ENCODE measurements around the gene RIOX2.

Gene RIOX2

GRCh38 chr3:97990624-97991292 lies 18.5 kb upstream of the RIOX2 start:
- no peak for DNase-seq (ENCODE audit: low read depth)

- DNase-seq (ENCODE audit: low read depth): no peak
These were observed 16.7 kb upstream of the RIOX2 start for GRCh38 chr3:97988784-97989568.

- no peak for DNase-seq (ENCODE audit: low read depth)
These were observed 15.1 kb upstream of the RIOX2 start for GRCh38 chr3:97987306-97987705.

- DNase-seq (ENCODE audit: low read depth): no peak
These were observed 11.8 kb upstream of the RIOX2 start for GRCh38 chr3:97983933-97984491.

GRCh38 chr3:97981886-97982285 lies 9.7 kb upstream of the RIOX2 start:
- DNase-seq (ENCODE audit: low read depth): no peak

- no peak for DNase-seq (ENCODE audit: low read depth)
These were observed 7.4 kb upstream of the RIOX2 start for GRCh38 chr3:97979610-97980009.

GRCh38 chr3:97975466-97975865 lies 3.2 kb upstream of the RIOX2 start:
- no peak for DNase-seq (ENCODE audit: low read depth)

GRCh38 chr3:97974996-97975395 lies 2.8 kb upstream of the RIOX2 start:
- DNase-seq (ENCODE audit: low read depth): no peak

- no peak for DNase-seq (ENCODE audit: low read depth)
These were observed 745 bp upstream of the RIOX2 start for GRCh38 chr3:97972976-97973375.

GRCh38 chr3:97970956-97971620 lies 1.1 kb downstream of the RIOX2 start:
- DNase-seq (ENCODE audit: low read depth): no peak

GRCh38 chr3:97970156-97970555 lies 2.1 kb downstream of the RIOX2 start:
- no peak for DNase-seq (ENCODE audit: low read depth)

GRCh38 chr3:97969541-97969940 lies 2.7 kb downstream of the RIOX2 start:
- no peak for DNase-seq (ENCODE audit: low read depth)

GRCh38 chr3:97968376-97968775 lies 3.9 kb downstream of the RIOX2 start:
- DNase-seq (ENCODE audit: low read depth): no peak

GRCh38 chr3:97967966-97968365 lies 4.3 kb downstream of the RIOX2 start:
- no peak for DNase-seq (ENCODE audit: low read depth)

- no peak for DNase-seq (ENCODE audit: low read depth)
These were observed 11.1 kb downstream of the RIOX2 start for GRCh38 chr3:97960993-97961766.

- no peak for DNase-seq (ENCODE audit: low read depth)
These were observed 11.7 kb downstream of the RIOX2 start for GRCh38 chr3:97960551-97960950.

GRCh38 chr3:97959872-97960271 lies 12.4 kb downstream of the RIOX2 start:
- DNase-seq (ENCODE audit: low read depth): no peak

- no peak for DNase-seq (ENCODE audit: low read depth)
These were observed 13.4 kb downstream of the RIOX2 start for GRCh38 chr3:97958796-97959195.

GRCh38 chr3:97958396-97958795 lies 13.8 kb downstream of the RIOX2 start:
- DNase-seq (ENCODE audit: low read depth): no peak

- DNase-seq (ENCODE audit: low read depth): no peak
These were observed 14.5 kb downstream of the RIOX2 start for GRCh38 chr3:97957617-97958311.

GRCh38 chr3:97956051-97956450 lies 16.2 kb downstream of the RIOX2 start:
- DNase-seq (ENCODE audit: low read depth): no peak

Measured in activated T-cell treated with anti-CD3 and anti-CD28 coated beads for 48 hours (primary cell).